Panc1 (cell line): ENCODE measurements around the gene PEAK3.

Experiments used
- CTCF ChIP-seq: fragments of 450-650 bp; IDR thresholded peaks from 2 replicates; pipeline ENCODE4 v1.5.1; 2017; ENCODE audit warnings: mild to moderate bottlenecking
- SIN3A ChIP-seq: IDR thresholded peaks from 2 replicates; pipeline ENCODE4 v1.6.1; 2012; ENCODE audit warnings: low read depth, mild to moderate bottlenecking, low read length, moderate library complexity, borderline replicate concordance; ENCODE audit not compliant: insufficient read depth
- TF ChIP-seq, protein P1 (sequence below), 2 experiments: IDR thresholded peaks; 2 replicates each; pipeline ENCODE4 v1.6.1; 2011 to 2012; ENCODE audit warnings: low read depth in 2 of 2, control low read depth in 1 of 2, low read length in 1 of 2, mild to moderate bottlenecking in 1 of 2, moderate library complexity in 1 of 2; ENCODE audit not compliant: insufficient read depth in 1 of 2

DNA sequence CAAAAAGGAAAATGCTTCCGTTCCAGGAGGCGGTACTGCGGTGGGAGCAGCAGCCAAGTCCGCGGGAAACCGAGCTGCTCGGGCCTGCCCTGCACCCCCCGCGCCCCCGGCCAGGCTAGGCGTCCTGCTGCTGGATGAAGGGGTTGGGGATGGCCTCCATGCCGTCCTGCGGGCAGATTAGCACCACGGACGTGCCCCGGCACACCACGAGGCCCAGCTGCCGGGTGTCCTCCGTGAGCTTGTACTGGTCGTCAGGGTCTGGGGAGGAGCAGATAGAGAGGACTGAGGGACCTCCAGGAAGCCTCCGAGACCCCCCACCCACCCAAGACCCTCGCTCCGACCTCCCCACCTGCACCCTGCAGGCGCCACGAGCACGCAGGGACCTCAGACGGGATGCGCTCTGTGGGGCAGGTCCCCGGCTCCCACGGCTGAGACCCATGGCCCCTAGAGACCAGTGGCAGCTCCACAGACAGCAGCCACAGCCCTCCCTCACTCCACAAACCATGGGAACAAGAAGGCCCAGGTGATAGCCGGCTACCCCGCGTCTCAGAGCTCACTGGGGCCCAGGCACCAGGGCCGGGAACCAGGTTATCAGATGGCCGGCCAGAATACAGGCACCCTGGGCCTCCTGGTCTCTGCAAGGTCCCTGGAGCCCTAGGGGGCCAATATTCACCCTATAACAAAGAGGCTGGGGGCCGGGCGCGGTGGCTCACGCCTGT, 39.7 kb upstream of the PEAK3 start:
- no peak for TF ChIP-seq CTCF
- TF ChIP-seq, protein P1, sequence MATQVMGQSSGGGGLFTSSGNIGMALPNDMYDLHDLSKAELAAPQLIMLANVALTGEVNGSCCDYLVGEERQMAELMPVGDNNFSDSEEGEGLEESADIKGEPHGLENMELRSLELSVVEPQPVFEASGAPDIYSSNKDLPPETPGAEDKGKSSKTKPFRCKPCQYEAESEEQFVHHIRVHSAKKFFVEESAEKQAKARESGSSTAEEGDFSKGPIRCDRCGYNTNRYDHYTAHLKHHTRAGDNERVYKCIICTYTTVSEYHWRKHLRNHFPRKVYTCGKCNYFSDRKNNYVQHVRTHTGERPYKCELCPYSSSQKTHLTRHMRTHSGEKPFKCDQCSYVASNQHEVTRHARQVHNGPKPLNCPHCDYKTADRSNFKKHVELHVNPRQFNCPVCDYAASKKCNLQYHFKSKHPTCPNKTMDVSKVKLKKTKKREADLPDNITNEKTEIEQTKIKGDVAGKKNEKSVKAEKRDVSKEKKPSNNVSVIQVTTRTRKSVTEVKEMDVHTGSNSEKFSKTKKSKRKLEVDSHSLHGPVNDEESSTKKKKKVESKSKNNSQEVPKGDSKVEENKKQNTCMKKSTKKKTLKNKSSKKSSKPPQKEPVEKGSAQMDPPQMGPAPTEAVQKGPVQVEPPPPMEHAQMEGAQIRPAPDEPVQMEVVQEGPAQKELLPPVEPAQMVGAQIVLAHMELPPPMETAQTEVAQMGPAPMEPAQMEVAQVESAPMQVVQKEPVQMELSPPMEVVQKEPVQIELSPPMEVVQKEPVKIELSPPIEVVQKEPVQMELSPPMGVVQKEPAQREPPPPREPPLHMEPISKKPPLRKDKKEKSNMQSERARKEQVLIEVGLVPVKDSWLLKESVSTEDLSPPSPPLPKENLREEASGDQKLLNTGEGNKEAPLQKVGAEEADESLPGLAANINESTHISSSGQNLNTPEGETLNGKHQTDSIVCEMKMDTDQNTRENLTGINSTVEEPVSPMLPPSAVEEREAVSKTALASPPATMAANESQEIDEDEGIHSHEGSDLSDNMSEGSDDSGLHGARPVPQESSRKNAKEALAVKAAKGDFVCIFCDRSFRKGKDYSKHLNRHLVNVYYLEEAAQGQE (IDR thresholded peaks at IDR 0.05; ENCODE audit: insufficient read depth in 1 of 2, low read depth in 2 of 2, low read length in 1 of 2), result no peak
- TF ChIP-seq SIN3A, result no peak
